Measurements from ENCODE around the gene KIAA0513.
A peak's percentile ranks its signal among the peaks of the same experiment; 100 is the strongest.

Gene KIAA0513

DNA sequence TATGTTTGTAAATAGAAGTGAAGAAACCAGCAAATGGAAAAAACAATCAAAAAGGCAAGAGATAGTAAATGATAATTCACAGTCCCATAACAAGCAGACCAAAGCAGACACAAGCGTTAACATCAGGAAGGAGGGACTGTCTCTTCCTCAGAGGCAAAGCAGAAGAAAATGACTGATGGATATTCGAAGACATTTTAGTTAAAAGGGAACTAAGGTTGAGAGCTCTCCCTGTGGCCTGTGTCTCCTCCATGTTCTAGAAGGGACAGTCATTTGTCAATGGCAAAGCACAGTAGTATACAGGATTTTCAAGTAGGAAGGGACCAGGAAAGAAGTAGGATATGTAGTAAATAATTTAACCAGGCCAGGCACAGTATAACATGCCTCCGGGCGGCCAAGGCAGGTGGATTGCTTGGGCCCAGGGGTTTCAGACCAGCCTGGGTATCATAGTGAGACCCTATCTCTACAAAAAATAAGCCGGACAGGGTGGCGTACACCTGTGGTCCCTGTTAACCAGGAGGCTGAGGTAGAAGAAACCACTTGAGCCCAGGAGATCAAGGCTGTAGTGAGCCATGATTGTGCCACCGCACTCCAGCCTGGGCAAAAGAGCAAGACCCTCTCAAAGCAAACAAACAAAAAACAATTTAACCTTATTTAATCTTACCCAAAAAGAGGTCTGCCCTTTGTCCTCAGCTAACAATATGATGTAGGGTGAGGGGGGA lies 19.9 kb upstream of the KIAA0513 start:
- Histone ChIP-seq H3K27me3 (ENCODE audit: insufficient read depth, low read length) (no peaks in the 10 kb centered on the region), H3K9me3 (ENCODE audit: low read length) (no peaks in the 10 kb centered on the region), H2AFZ (ENCODE audit: low read length) (no peak overlapping the region), H3K9ac (ENCODE audit: low read length) (no peak overlapping the region), H3K4me3 (ENCODE audit: low read depth, low read length, poor library complexity, severe bottlenecking) (no peak overlapping the region), H3K9me2 (ENCODE audit: low read depth, low read length) (no peaks in the 10 kb centered on the region), H3K4me2 (ENCODE audit: low read length) (no peak overlapping the region), H3K27ac (ENCODE audit: low read depth, low read length, poor library complexity, severe bottlenecking) (no peak overlapping the region), H4K20me1 (ENCODE audit: insufficient read depth, low read length) (no peaks in the 10 kb centered on the region), H3F3A (ENCODE audit: insufficient read depth, low read length) (no peaks in the 10 kb centered on the region), H3K4me1 (ENCODE audit: insufficient read depth, low read length, severe bottlenecking) (peaks cover 16% of the 10 kb centered on the region), H3K79me2 (ENCODE audit: insufficient read depth, low read length) (peaks cover 21% of the 10 kb centered on the region), H3K36me3 (ENCODE audit: insufficient read depth, low read length) (no peaks in the 10 kb centered on the region)
- no peak for TF ChIP-seq EZH2 (IDR thresholded peaks at IDR 0.05; ENCODE audit: borderline replicate concordance, low read length)
- TF ChIP-seq, protein P1, sequence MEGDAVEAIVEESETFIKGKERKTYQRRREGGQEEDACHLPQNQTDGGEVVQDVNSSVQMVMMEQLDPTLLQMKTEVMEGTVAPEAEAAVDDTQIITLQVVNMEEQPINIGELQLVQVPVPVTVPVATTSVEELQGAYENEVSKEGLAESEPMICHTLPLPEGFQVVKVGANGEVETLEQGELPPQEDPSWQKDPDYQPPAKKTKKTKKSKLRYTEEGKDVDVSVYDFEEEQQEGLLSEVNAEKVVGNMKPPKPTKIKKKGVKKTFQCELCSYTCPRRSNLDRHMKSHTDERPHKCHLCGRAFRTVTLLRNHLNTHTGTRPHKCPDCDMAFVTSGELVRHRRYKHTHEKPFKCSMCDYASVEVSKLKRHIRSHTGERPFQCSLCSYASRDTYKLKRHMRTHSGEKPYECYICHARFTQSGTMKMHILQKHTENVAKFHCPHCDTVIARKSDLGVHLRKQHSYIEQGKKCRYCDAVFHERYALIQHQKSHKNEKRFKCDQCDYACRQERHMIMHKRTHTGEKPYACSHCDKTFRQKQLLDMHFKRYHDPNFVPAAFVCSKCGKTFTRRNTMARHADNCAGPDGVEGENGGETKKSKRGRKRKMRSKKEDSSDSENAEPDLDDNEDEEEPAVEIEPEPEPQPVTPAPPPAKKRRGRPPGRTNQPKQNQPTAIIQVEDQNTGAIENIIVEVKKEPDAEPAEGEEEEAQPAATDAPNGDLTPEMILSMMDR (IDR thresholded peaks at IDR 0.05; ENCODE audit: low read length): no peak

DNA sequence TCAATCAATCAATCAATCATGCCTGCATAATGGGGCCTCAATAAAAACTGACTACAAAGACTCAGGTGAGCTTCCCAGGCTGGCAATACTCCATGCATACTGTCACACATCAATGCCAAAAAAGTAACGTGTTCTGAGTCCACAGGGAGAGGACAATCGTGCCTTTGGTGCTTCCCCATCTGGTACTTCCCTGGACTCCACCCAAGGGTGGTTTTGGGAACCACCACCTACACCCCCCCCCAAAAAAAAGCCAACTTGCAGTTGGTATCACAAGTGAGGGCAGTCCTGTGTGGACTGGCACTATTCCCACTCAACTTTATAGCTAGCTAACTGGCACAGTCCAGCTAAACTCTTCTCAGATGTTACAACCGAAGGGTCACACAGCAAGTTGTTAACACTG lies 19.3 kb upstream of the KIAA0513 start:
- Histone ChIP-seq H3K9me3 (ENCODE audit: low read length) (no peaks in the 10 kb centered on the region), H3F3A (ENCODE audit: insufficient read depth, low read length) (no peaks in the 10 kb centered on the region), H3K27ac (ENCODE audit: low read depth, low read length, poor library complexity, severe bottlenecking) (no peak overlapping the region), H3K27me3 (ENCODE audit: insufficient read depth, low read length) (no peaks in the 10 kb centered on the region), H3K4me2 (ENCODE audit: low read length) (no peak overlapping the region), H3K4me1 (ENCODE audit: insufficient read depth, low read length, severe bottlenecking) (peaks cover 16% of the 10 kb centered on the region), H4K20me1 (ENCODE audit: insufficient read depth, low read length) (no peaks in the 10 kb centered on the region), H3K9ac (ENCODE audit: low read length) (no peak overlapping the region), H3K9me2 (ENCODE audit: low read depth, low read length) (no peaks in the 10 kb centered on the region), H3K36me3 (ENCODE audit: insufficient read depth, low read length) (no peaks in the 10 kb centered on the region), H3K4me3 (ENCODE audit: low read depth, low read length, poor library complexity, severe bottlenecking) (no peak overlapping the region), H3K79me2 (ENCODE audit: insufficient read depth, low read length) (peaks cover 21% of the 10 kb centered on the region), H2AFZ (ENCODE audit: low read length) (no peak overlapping the region)
- TF ChIP-seq, protein P1 (IDR thresholded peaks at IDR 0.05; ENCODE audit: low read length): no peak
- no peak for TF ChIP-seq EZH2 (IDR thresholded peaks at IDR 0.05; ENCODE audit: borderline replicate concordance, low read length)

DNA sequence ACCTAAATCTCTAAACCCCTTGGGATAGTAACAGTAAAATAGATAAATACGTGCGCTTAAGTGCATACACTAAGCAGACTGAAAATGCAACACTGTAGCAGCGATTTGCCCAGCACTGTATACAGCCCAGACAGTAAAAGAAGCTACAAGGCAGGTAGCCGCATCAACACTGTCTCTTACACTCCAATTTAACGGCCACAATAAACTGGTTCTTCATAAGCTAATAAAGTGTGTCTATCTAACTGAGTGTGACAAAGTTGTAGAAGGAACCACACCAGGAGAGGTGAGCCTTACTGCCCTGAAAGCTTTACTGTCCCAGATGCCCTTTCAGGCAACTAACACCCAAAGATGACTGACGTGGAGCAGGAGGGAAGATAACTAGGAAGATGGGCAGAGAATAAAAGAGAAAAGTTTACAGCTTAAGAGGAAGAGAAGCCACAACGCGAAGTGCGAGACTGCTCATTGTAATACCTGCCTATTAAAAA lies 17.1 kb upstream of the KIAA0513 start:
- Histone ChIP-seq H3K27me3 (ENCODE audit: insufficient read depth, low read length) (no peaks in the 10 kb centered on the region), H3K27ac (ENCODE audit: low read depth, low read length, poor library complexity, severe bottlenecking) (peak overlapping the region; percentile 4), H3K9me3 (ENCODE audit: low read length) (no peaks in the 10 kb centered on the region), H3K9ac (ENCODE audit: low read length) (peak overlapping the region; percentile 91), H2AFZ (ENCODE audit: low read length) (no peak overlapping the region), H3F3A (ENCODE audit: insufficient read depth, low read length) (no peaks in the 10 kb centered on the region), H3K36me3 (ENCODE audit: insufficient read depth, low read length) (no peaks in the 10 kb centered on the region), H3K4me1 (ENCODE audit: insufficient read depth, low read length, severe bottlenecking) (peaks cover 16% of the 10 kb centered on the region), H3K4me3 (ENCODE audit: low read depth, low read length, poor library complexity, severe bottlenecking) (peak overlapping the region; percentile 82), H3K9me2 (ENCODE audit: low read depth, low read length) (no peaks in the 10 kb centered on the region), H3K79me2 (ENCODE audit: insufficient read depth, low read length) (peaks cover 16% of the 10 kb centered on the region), H4K20me1 (ENCODE audit: insufficient read depth, low read length) (no peaks in the 10 kb centered on the region), H3K4me2 (ENCODE audit: low read length) (peak overlapping the region; percentile 99)
- TF ChIP-seq, protein P1 (IDR thresholded peaks at IDR 0.05; ENCODE audit: low read length): no peak
- TF ChIP-seq EZH2 (IDR thresholded peaks at IDR 0.05; ENCODE audit: borderline replicate concordance, low read length): no peak

All from OCI-LY1 (cell line).